IMR-90 (cell line): ENCODE data around the gene TPX2. TPM values are rescaled to one million over a fixed set of nuclear protein-coding genes. Genes with fewer than 3 reads are reported as not detected.

Experiments
- ATAC-seq: fragments of 200-7000 bp; cut with Tn5 transposase; 2 replicates; pipeline ENCODE4 v1.9.1; 2020; ENCODE audit warnings: low read depth, mild to moderate bottlenecking, moderate library complexity
- BruUV-seq: library from RNA; stranded (reverse); fragments of 400-500 nt; replicated peaks from 2 replicates; lab custom pipeline; 2021; lab: Mats Ljungman, UMichigan
- CTCF ChIA-PET: fragments of 300-600 bp; formaldehyde crosslinking; extraction: SDS; loops from one replicate; lab custom pipeline; 2021; ENCODE audit warnings: antibody characterized with exemption; lab: Yijun Ruan, JAX
- POLR2A ChIA-PET: fragments of 300-600 bp; sonication (Branson Sonifier 250); formaldehyde crosslinking; loops from one replicate; lab custom pipeline; 2022; ENCODE audit warnings: antibody characterized with exemption; ENCODE audit not compliant: unreplicated experiment; lab: Charles Lee
- DNase-seq: peaks from one replicate; pipeline ENCODE4 v3.0.0; 2013
- H2AFZ ChIP-seq: replicated peaks from 2 replicates; pipeline ENCODE3; 2013; ENCODE audit warnings: low read length, mild to moderate bottlenecking; ENCODE audit not compliant: poor library complexity
- H2AK5ac ChIP-seq: 2 replicates; pipeline ENCODE4 v1.6.1; 2013; ENCODE audit warnings: low read depth, low read length, inconsistent platforms
- H2AK9ac ChIP-seq: replicated peaks from 2 replicates; pipeline ENCODE3; 2013; ENCODE audit warnings: mild to moderate bottlenecking, low read depth, low read length, moderate library complexity; ENCODE audit not compliant: poor library complexity
- H2BK120ac ChIP-seq: 2 replicates; pipeline ENCODE4 v1.6.1; 2013; ENCODE audit warnings: low read depth, low read length, inconsistent platforms
- H2BK15ac ChIP-seq: 3 replicates; pipeline ENCODE4 v1.6.1; 2013; ENCODE audit warnings: low read depth, low read length, inconsistent platforms
- H2BK20ac ChIP-seq: 2 replicates; pipeline ENCODE4 v1.6.1; 2013; ENCODE audit warnings: low read depth, mild to moderate bottlenecking, inconsistent platforms, low read length, moderate library complexity
- H2BK5ac ChIP-seq: 2 replicates; pipeline ENCODE4 v1.6.1; 2013; ENCODE audit warnings: mild to moderate bottlenecking, low read depth, low read length, inconsistent platforms; ENCODE audit not compliant: poor library complexity, severe bottlenecking
- H3K14ac ChIP-seq: replicated peaks from 2 replicates; pipeline ENCODE4 v1.6.1; 2013; ENCODE audit warnings: low read depth, low read length, inconsistent platforms
- H3K18ac ChIP-seq: 2 replicates; pipeline ENCODE4 v1.6.1; 2013; ENCODE audit warnings: low read depth, low read length, control low read depth
- H3K23ac ChIP-seq: 2 replicates; pipeline ENCODE4 v1.6.1; 2013; ENCODE audit warnings: low read depth, low read length, inconsistent platforms
- H3K27ac ChIP-seq: 2 replicates; pipeline ENCODE4 v1.5.1; 2013; ENCODE audit warnings: mild to moderate bottlenecking, control low read depth, low read length; ENCODE audit not compliant: insufficient read depth
- H3K27me3 ChIP-seq: 2 replicates; pipeline ENCODE4 v1.6.1; 2013; ENCODE audit warnings: low read length; ENCODE audit not compliant: control insufficient read depth, insufficient read depth
- H3K36me3 ChIP-seq: 2 replicates; pipeline ENCODE4 v1.6.1; 2013; ENCODE audit warnings: low read length, mixed read lengths; ENCODE audit not compliant: control insufficient read depth, insufficient read depth
- H3K4ac ChIP-seq: 2 replicates; pipeline ENCODE4 v1.6.1; 2013; ENCODE audit warnings: low read depth, low read length, inconsistent platforms
- H3K4me1 ChIP-seq: 2 replicates; pipeline ENCODE4 v1.6.1; 2013; ENCODE audit warnings: low read length, mixed read lengths; ENCODE audit not compliant: control insufficient read depth, insufficient read depth
- H3K4me2 ChIP-seq: 2 replicates; pipeline ENCODE4 v1.6.1; 2013; ENCODE audit warnings: low read depth, mild to moderate bottlenecking, control low read depth, low read length, moderate library complexity
- H3K4me3 ChIP-seq: 2 replicates; pipeline ENCODE4 v1.5.1; 2013; ENCODE audit warnings: low read depth, mild to moderate bottlenecking, control low read depth, low read length, moderate library complexity; ENCODE audit not compliant: insufficient read depth
- H3K56ac ChIP-seq: 2 replicates; pipeline ENCODE4 v1.6.1; 2013; ENCODE audit warnings: low read length, inconsistent platforms; ENCODE audit not compliant: insufficient read depth; ENCODE audit errors: extremely low read depth
- H3K79me1 ChIP-seq, 2 experiments: 2 replicates each; pipeline ENCODE4 v1.6.1; 2013; ENCODE audit warnings: low read length in 2 of 2, inconsistent platforms in 1 of 2, low read depth in 1 of 2
- H3K9ac ChIP-seq: 2 replicates; pipeline ENCODE4 v1.6.1; 2013; ENCODE audit warnings: low read depth, low read length, control low read depth
- H3K9me1 ChIP-seq: 2 replicates; pipeline ENCODE4 v1.6.1; 2013; ENCODE audit warnings: low read length, inconsistent platforms; ENCODE audit not compliant: insufficient read depth
- H3K9me3 ChIP-seq: 2 replicates; pipeline ENCODE4 v1.6.1; 2013; ENCODE audit warnings: low read length; ENCODE audit not compliant: control insufficient read depth, insufficient read depth
- H4K20me1 ChIP-seq: 2 replicates; pipeline ENCODE4 v1.6.1; 2013; ENCODE audit warnings: low read length, inconsistent platforms; ENCODE audit not compliant: insufficient read depth
- H4K5ac ChIP-seq: 2 replicates; pipeline ENCODE4 v1.6.1; 2013; ENCODE audit warnings: mild to moderate bottlenecking, low read depth, low read length, control low read depth
- H4K8ac ChIP-seq, 2 experiments: 2 replicates each; pipeline ENCODE4 v1.6.1; 2013; ENCODE audit warnings: low read depth in 2 of 2, low read length in 2 of 2, control low read depth in 1 of 2, inconsistent platforms in 1 of 2
- H4K91ac ChIP-seq: 2 replicates; pipeline ENCODE4 v1.6.1; 2013; ENCODE audit warnings: low read depth, low read length, inconsistent platforms; ENCODE audit not compliant: insufficient read depth
- BHLHE40 ChIP-seq: fragments of 150-350 bp; IDR thresholded peaks from 2 replicates; pipeline ENCODE4 v1.6.1; 2016; ENCODE audit warnings: mild to moderate bottlenecking, low read depth, low read length
- CEBPB ChIP-seq: IDR thresholded peaks from 2 replicates; pipeline ENCODE4 v1.6.1; 2012; ENCODE audit warnings: low read depth, low read length, improper control_type of control experiment
- CHD1 ChIP-seq: IDR thresholded peaks from 2 replicates; pipeline ENCODE4 v1.6.1; 2012; ENCODE audit warnings: low read depth, low read length, improper control_type of control experiment
- CTCF ChIP-seq: conservative IDR thresholded peaks from 2 replicates; pipeline ENCODE4 v1.5.1; 2012; ENCODE audit warnings: mild to moderate bottlenecking, low read depth, low read length, improper control_type of control experiment
- ELK1 ChIP-seq: fragments of 150-350 bp; IDR thresholded peaks from 2 replicates; pipeline ENCODE4 v1.6.1; 2016; ENCODE audit warnings: low read depth, mild to moderate bottlenecking, low read length, moderate library complexity, borderline replicate concordance
- FOS ChIP-seq: fragments of 150-350 bp; IDR thresholded peaks from 2 replicates; pipeline ENCODE4 v1.6.1; 2016; ENCODE audit warnings: low read depth, low read length
- MAFK ChIP-seq: IDR thresholded peaks from 2 replicates; pipeline ENCODE4 v1.6.1; 2012; ENCODE audit warnings: low read depth, low read length, improper control_type of control experiment
- MAZ ChIP-seq: IDR thresholded peaks from 2 replicates; pipeline ENCODE4 v1.6.1; 2012; ENCODE audit warnings: low read depth, mild to moderate bottlenecking, low read length, improper control_type of control experiment, moderate library complexity, borderline replicate concordance
- MXI1 ChIP-seq: IDR thresholded peaks from 2 replicates; pipeline ENCODE4 v1.6.1; 2012; ENCODE audit warnings: low read depth, mild to moderate bottlenecking, low read length, moderate library complexity, borderline replicate concordance
- NFE2L2 ChIP-seq: fragments of 150-350 bp; IDR thresholded peaks from 2 replicates; pipeline ENCODE4 v1.6.1; 2016; ENCODE audit warnings: low read depth, mild to moderate bottlenecking, low read length
- POLR2A ChIP-seq: IDR thresholded peaks from 2 replicates; pipeline ENCODE4 v1.6.1; 2012; ENCODE audit warnings: mild to moderate bottlenecking, low read depth, low read length
- RAD21 ChIP-seq: IDR thresholded peaks from 2 replicates; pipeline ENCODE4 v1.6.1; 2012; ENCODE audit warnings: low read length, improper control_type of control experiment
- RCOR1 ChIP-seq: IDR thresholded peaks from 2 replicates; pipeline ENCODE4 v1.6.1; 2012; ENCODE audit warnings: mild to moderate bottlenecking, low read length, improper control_type of control experiment; ENCODE audit not compliant: insufficient replicate concordance
- RFX5 ChIP-seq: IDR thresholded peaks from 2 replicates; pipeline ENCODE4 v1.8.0; 2012; ENCODE audit warnings: low read depth, mild to moderate bottlenecking, low read length, moderate library complexity
- SMC3 ChIP-seq: fragments of 150-350 bp; IDR thresholded peaks from 2 replicates; pipeline ENCODE4 v1.6.1; 2016; ENCODE audit warnings: low read depth, mild to moderate bottlenecking, antibody characterized with exemption, low read length, moderate library complexity
- USF2 ChIP-seq: fragments of 150-350 bp; IDR thresholded peaks from 2 replicates; pipeline ENCODE4 v1.6.1; 2017; ENCODE audit warnings: mild to moderate bottlenecking, antibody characterized with exemption, low read length, low read depth
- WGBS, 2 experiments: methylation state at CpG; one replicate each; pipeline versions ENCODE4 v1.1.5 to v1.1.7; 2013; ENCODE audit warnings: missing lambda C conversion rate in 2 of 2; ENCODE audit not compliant: insufficient read length in 1 of 2; ENCODE audit errors: extremely low coverage in 2 of 2; 5-methylcytosine and 5-hydroxymethylcytosine counted together
- dilution Hi-C: fragments of 300-500 bp; cut with HindIII; formaldehyde crosslinking; loops from one replicate; pipeline ENCODE4 v1.14.3; 2018; ENCODE audit warnings: low sequenced_read_pairs; ENCODE audit not compliant: unreplicated experiment
- in situ Hi-C: fragments of 300-500 bp; cut with MboI; formaldehyde crosslinking; loops from 3 replicates; pipeline ENCODE4 v1.14.3; 2019; ENCODE audit warnings: low sequenced_read_pairs, inconsistent platforms, mixed read lengths
- intact Hi-C: fragments of 100-400 bp; cut with micrococcal nuclease; formaldehyde crosslinking; loops from 2 replicates; pipeline ENCODE4 v1.10.0; 2022
- polyA plus RNA-seq, 3 experiments: library from polyadenylated mRNA; depleted of rRNA; stranded (reverse); fragments of >200 nt; gene quantifications; 2 replicates each; pipeline ENCODE4 v1.2.3, GENCODE V29; 2012; ENCODE audit warnings: low replicate concordance in 1 of 3
- total RNA-seq: library from RNA; depleted of rRNA; stranded (reverse); fragments of >200 nt; gene quantifications from 2 replicates; pipeline ENCODE4 v1.2.3, GENCODE V29; 2012

The TPX2 gene
- total and polyA plus RNA-seq, 2 of the 4 experiments (the other 2 are of a cell fraction), result 28.5 to 72.2 TPM

GRCh38 chr20:31843288-31843687 lies 104.2 kb downstream of the TPX2 start:
- TF ChIP-seq CEBPB (no peak), ELK1 (no peak), POLR2A (no peak), NFE2L2 (no peak), MXI1 (no peak), RCOR1 (no peak), MAFK (no peak), RFX5 (no peak), SMC3 (no peak), RAD21 (no peak), BHLHE40 (no peak), MAZ (no peak), CHD1 (no peak), USF2 (no peak), CTCF (no peak), FOS (no peak)
- BruUV-seq, result no TSS peak
- H3K79me1 ChIP-seq, result no peaks in the 10 kb centered on the region
- no peak overlapping the region for H3K23ac ChIP-seq
- peak overlapping the region; percentile 34; the same call in 1 of the 2 replicates for H2AK5ac ChIP-seq
- no CpG with 5 or more reads among the region's 6 CpGs for WGBS, 2 experiments
- H4K20me1 ChIP-seq, result peaks cover 13% of the 10 kb centered on the region
- no peak overlapping the region for H2BK5ac ChIP-seq
- H3K56ac ChIP-seq, result no peak overlapping the region
- no peak overlapping the region; the same call in 2 of the 3 replicates for H2BK15ac ChIP-seq
- CTCF ChIA-PET, result no interaction called here
- no peak overlapping the region for H3K9ac ChIP-seq
- H3K14ac ChIP-seq, result no peak overlapping the region
- H2AFZ ChIP-seq, result no peak overlapping the region
- no peak overlapping the region for H3K4me3 ChIP-seq
- peaks cover 9% of the 10 kb centered on the region for H3K9me1 ChIP-seq
- in situ Hi-C loops, result loop anchor here (25.0 kb wide), 2 partner anchors 644 to 819 kb away; partner anchors contain the start of gene C20orf203
- no peak for DNase-seq
- POLR2A ChIA-PET, result no interaction called here
- H3K9me3 ChIP-seq, result no peaks in the 10 kb centered on the region
- dilution Hi-C loops, result no loop called here
- intact Hi-C loops, result no loop called here
- H3K4me2 ChIP-seq, result no peak overlapping the region
- no peak overlapping the region for H3K4ac ChIP-seq
- no peak overlapping the region for H4K5ac ChIP-seq
- H2AK9ac ChIP-seq, result no peak overlapping the region
- no peak for ATAC-seq
- no peak overlapping the region for H2BK20ac ChIP-seq
- no peaks in the 10 kb centered on the region for H3K36me3 ChIP-seq
- H3K18ac ChIP-seq, result no peak overlapping the region
- peaks cover 15% of the 10 kb centered on the region for H3K4me1 ChIP-seq
- no peak overlapping the region for H4K91ac ChIP-seq
- H2BK120ac ChIP-seq, result no peak overlapping the region
- no peak overlapping the region for H4K8ac ChIP-seq
- H3K27ac ChIP-seq, result no peak overlapping the region
- H3K27me3 ChIP-seq, result peaks cover 12% of the 10 kb centered on the region
